GM12878 (cell line): ENCODE measurements around the gene NACA. TPM values are rescaled to one million over a fixed set of nuclear protein-coding genes. Genes with fewer than 3 reads are reported as not detected.

Experiments used
- ATAC-seq: fragments of 200-7000 bp; cut with Tn5 transposase; 3 replicates; pipeline ENCODE4 v1.9.1; 2020; ENCODE audit warnings: mild to moderate bottlenecking, moderate library complexity
- BruUV-seq: library from RNA; stranded (reverse); fragments of 400-500 nt; replicated peaks from 2 replicates; lab custom pipeline; 2021; lab: Mats Ljungman, UMichigan
- CTCF ChIA-PET: fragments of 300-600 bp; sonication (Branson Sonifier 250); formaldehyde crosslinking; extraction: SDS; loops from one replicate; lab custom pipeline; 2021; ENCODE audit warnings: inconsistent platforms; lab: Yijun Ruan, JAX
- POLR2A ChIA-PET: fragments of 350-600 bp; formaldehyde crosslinking; extraction: SDS; loops from one replicate; lab custom pipeline; 2021; ENCODE audit warnings: inconsistent platforms; lab: Charles Lee
- RAD21 ChIA-PET: fragments of 300-600 bp; sonication (Branson Sonifier 250); formaldehyde crosslinking; loops from one replicate; lab custom pipeline; 2023; ENCODE audit warnings: antibody characterized with exemption; ENCODE audit not compliant: unreplicated experiment; lab: Charles Lee
- SMC1A ChIA-PET: fragments of 300-600 bp; sonication (Branson Sonifier 250); formaldehyde crosslinking; loops from one replicate; lab custom pipeline; 2023; ENCODE audit not compliant: unreplicated experiment, uncharacterized antibody; lab: Charles Lee
- DNase-seq: peaks from one replicate; pipeline ENCODE4 v3.0.0-alpha.2; 2011; ENCODE audit warnings: low read depth, low spot score
- FAIRE-seq: peaks from 3 replicates; lab custom pipeline; 2011; peaks lifted over from hg19 to GRCh38; lab: Jason Lieb, UNC
- H2AFZ ChIP-seq: 2 replicates; pipeline ENCODE4 v1.6.0; 2011; ENCODE audit warnings: low read depth, low read length, control low read depth; ENCODE audit not compliant: control insufficient read depth
- H3K27ac ChIP-seq: 2 replicates; pipeline ENCODE4 v1.5.1; 2011; ENCODE audit warnings: control low read depth; ENCODE audit not compliant: control insufficient read depth, insufficient read depth
- H3K27me3 ChIP-seq, 2 experiments: replicated peaks in 1 of 2; 2 replicates each; pipeline versions ENCODE4 v1.6.0 to v1.6.1; 2011; ENCODE audit warnings: low read length in 1 of 2; ENCODE audit not compliant: control insufficient read depth in 2 of 2, insufficient read depth in 2 of 2
- H3K36me3 ChIP-seq, 2 experiments: 2 replicates each; pipeline ENCODE4 v1.5.1; 2011; ENCODE audit warnings: low read length in 1 of 2; ENCODE audit not compliant: control insufficient read depth in 2 of 2, insufficient read depth in 2 of 2
- H3K4me1 ChIP-seq: 2 replicates; pipeline ENCODE4 v1.6.1; 2011; ENCODE audit warnings: mild to moderate bottlenecking, low read length, moderate library complexity, mixed read lengths; ENCODE audit not compliant: control insufficient read depth, insufficient read depth
- H3K4me2 ChIP-seq: 2 replicates; pipeline ENCODE4 v1.6.0; 2011; ENCODE audit warnings: control low read depth; ENCODE audit not compliant: control insufficient read depth, insufficient read depth
- H3K4me3 ChIP-seq: fragments of 200-600 bp; sonication (generic); 2 replicates; pipeline ENCODE4 v1.5.1; 2016
- H3K79me2 ChIP-seq: 2 replicates; pipeline ENCODE4 v1.6.0; 2011; ENCODE audit warnings: low read length; ENCODE audit not compliant: control insufficient read depth, insufficient read depth
- H3K9ac ChIP-seq: 2 replicates; pipeline ENCODE4 v1.8.0; 2011; ENCODE audit warnings: low read length, control low read depth, mixed read lengths; ENCODE audit not compliant: control insufficient read depth, insufficient read depth
- H3K9me3 ChIP-seq: replicated peaks from 3 replicates; pipeline ENCODE4 v1.5.1; 2011; ENCODE audit warnings: mild to moderate bottlenecking, low read length; ENCODE audit not compliant: control insufficient read depth, insufficient read depth
- H4K20me1 ChIP-seq: 2 replicates; pipeline ENCODE4 v1.6.0; 2011; ENCODE audit not compliant: control insufficient read depth, insufficient read depth
- CHD2 ChIP-seq: IDR thresholded peaks from 2 replicates; pipeline ENCODE4 v1.6.1; 2011; ENCODE audit warnings: low read depth, low read length, improper control_type of control experiment, borderline replicate concordance
- KAT2A ChIP-seq: conservative IDR thresholded peaks from 2 replicates; pipeline ENCODE4 v1.6.1; 2011; ENCODE audit warnings: low read depth, low read length; ENCODE audit not compliant: control insufficient read depth
- MEF2B ChIP-seq: fragments of 450-650 bp; IDR thresholded peaks from 2 replicates; pipeline ENCODE4 v1.6.1; 2018; ENCODE audit warnings: mild to moderate bottlenecking, moderate library complexity; ENCODE audit not compliant: partially characterized antibody, poor library complexity, severe bottlenecking
- MTA2 ChIP-seq: fragments of 450-650 bp; IDR thresholded peaks from 2 replicates; pipeline ENCODE4 v1.6.1; 2016; ENCODE audit warnings: low read depth, mild to moderate bottlenecking, moderate library complexity
- NRF1 ChIP-seq: conservative IDR thresholded peaks from 2 replicates; pipeline ENCODE4 v1.6.1; 2011; ENCODE audit warnings: mild to moderate bottlenecking, low read depth, low read length, improper control_type of control experiment
- RBBP5 ChIP-seq: fragments of 200-600 bp; sonication (generic); conservative IDR thresholded peaks from 2 replicates; pipeline ENCODE4 v1.6.1; 2016
- SMARCA5 ChIP-seq: fragments of 450-650 bp; IDR thresholded peaks from 2 replicates; pipeline ENCODE4 v1.6.1; 2017; ENCODE audit warnings: mild to moderate bottlenecking
- TCF7 ChIP-seq: IDR thresholded peaks from 2 replicates; pipeline ENCODE4 v1.6.1; 2014; ENCODE audit warnings: antibody characterized with exemption, borderline replicate concordance
- WGBS: methylation state at CpG from one replicate; pipeline ENCODE4 v1.1.6; 2016; ENCODE audit warnings: low lambda C conversion rate; ENCODE audit not compliant: insufficient replicate concordance, insufficient coverage; ENCODE audit errors: missing lambda C conversion rate; 5-methylcytosine and 5-hydroxymethylcytosine counted together
- in situ Hi-C: fragments of 300-500 bp; cut with MboI; formaldehyde crosslinking; loops from 9 replicates; pipeline ENCODE4 v1.14.3; 2018; ENCODE audit warnings: mixed read lengths
- intact Hi-C: fragments of 100-400 bp; cut with micrococcal nuclease; formaldehyde crosslinking; loops from one replicate; pipeline ENCODE4 v1.14.2; 2022; ENCODE audit not compliant: unreplicated experiment
- polyA plus RNA-seq, 11 experiments: library from polyadenylated mRNA; depleted of rRNA in 4 of 11; unstranded in 6 of 11; stranded (reverse) in 5 of 11; fragments of >200 nt; fragmentation: Nextera tagmentation in 4 of 11; fragmentation: Illumina TruSeq in 1 of 11; extraction: Ambion mirVana in 4 of 11; extraction: Trizol in 1 of 11; gene quantifications; 1 replicate in 1 of 11; 2 replicates in 10 of 11; pipeline versions ENCODE4 v1.2.1 to v1.2.3, GENCODE V29; 2011 to 2016; ENCODE audit warnings: inconsistent platforms in 2 of 11, missing spikeins in 2 of 11, low read depth in 1 of 11
- total RNA-seq, 4 experiments: library from RNA; depleted of rRNA in 3 of 4; stranded (reverse); fragments of >200 nt in 3 of 4; fragmentation: Illumina TruSeq in 1 of 4; extraction: Trizol in 1 of 4; gene quantifications; 2 replicates each; pipeline versions ENCODE4 v1.2.1 to v1.2.3, GENCODE V29; 2013 to 2021
- TF ChIP-seq, protein P1 (sequence below): fragments of 450-650 bp; formaldehyde crosslinking; IDR thresholded peaks from 2 replicates; pipeline ENCODE4 v1.4.0; 2022; ENCODE audit warnings: mild to moderate bottlenecking, moderate library complexity
- TF ChIP-seq, protein P2 (sequence below): IDR thresholded peaks from 2 replicates; pipeline ENCODE4 v1.6.1; 2011; ENCODE audit warnings: low read depth, low read length, improper control_type of control experiment, borderline replicate concordance
- TF ChIP-seq, protein P3 (sequence below): IDR thresholded peaks from 2 replicates; pipeline ENCODE4 v1.6.1; 2011; ENCODE audit warnings: mild to moderate bottlenecking, low read depth, low read length, moderate library complexity; ENCODE audit not compliant: insufficient replicate concordance

Gene NACA
- total and polyA plus RNA-seq, 10 of the 15 experiments (the other 5 are each of a cell fraction or from before 2014, with no cell fraction given), result 1,181 to 2,782 (median 1,905) TPM

DNA sequence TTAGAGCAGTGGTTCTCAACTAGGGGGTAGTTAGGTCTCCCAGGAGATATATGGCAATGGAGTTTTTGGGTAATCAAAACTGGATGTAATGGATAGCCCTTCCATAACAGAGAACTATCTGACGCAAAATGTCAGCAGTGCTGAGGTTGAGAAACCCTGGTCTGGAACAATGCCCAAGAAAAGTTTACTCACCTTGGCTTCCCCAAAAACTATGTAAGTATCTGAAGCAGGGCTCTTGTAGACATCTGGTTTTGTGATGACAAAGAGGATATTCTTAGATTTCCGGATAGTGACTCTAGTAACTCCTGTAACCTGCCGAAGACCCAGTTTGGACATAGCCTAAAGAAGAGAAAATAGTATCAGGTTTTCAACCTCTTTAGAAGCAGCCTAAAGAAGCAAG, 11.8 kb downstream of the NACA start:
- in situ Hi-C loops, result no loop called here
- peaks cover 19 to 32% of the 10 kb centered on the region in 2 experiments for H3K36me3 ChIP-seq

More for the DNA sequence above, 11.8 kb downstream of the NACA start:
- no TSS peak for BruUV-seq
- Histone ChIP-seq H3K79me2 (peaks cover 31% of the 10 kb centered on the region), H3K4me3 (no peak overlapping the region), H3K4me2 (no peak overlapping the region), H3K4me1 (peaks cover 9% of the 10 kb centered on the region; the same call in 1 of the 2 replicates), H3K9ac (no peak overlapping the region), H2AFZ (no peak overlapping the region), H3K27ac (no peak overlapping the region), H4K20me1 (peaks cover 14% of the 10 kb centered on the region), H3K9me3 (no peaks in the 10 kb centered on the region), H3K27me3 (no peaks in the 10 kb centered on the region)
- FAIRE-seq (no peak), DNase-seq (no peak), ATAC-seq (no peak)
- no peak for TF ChIP-seq CHD2
- no peak for TF ChIP-seq KAT2A
- TF ChIP-seq, protein P1, sequence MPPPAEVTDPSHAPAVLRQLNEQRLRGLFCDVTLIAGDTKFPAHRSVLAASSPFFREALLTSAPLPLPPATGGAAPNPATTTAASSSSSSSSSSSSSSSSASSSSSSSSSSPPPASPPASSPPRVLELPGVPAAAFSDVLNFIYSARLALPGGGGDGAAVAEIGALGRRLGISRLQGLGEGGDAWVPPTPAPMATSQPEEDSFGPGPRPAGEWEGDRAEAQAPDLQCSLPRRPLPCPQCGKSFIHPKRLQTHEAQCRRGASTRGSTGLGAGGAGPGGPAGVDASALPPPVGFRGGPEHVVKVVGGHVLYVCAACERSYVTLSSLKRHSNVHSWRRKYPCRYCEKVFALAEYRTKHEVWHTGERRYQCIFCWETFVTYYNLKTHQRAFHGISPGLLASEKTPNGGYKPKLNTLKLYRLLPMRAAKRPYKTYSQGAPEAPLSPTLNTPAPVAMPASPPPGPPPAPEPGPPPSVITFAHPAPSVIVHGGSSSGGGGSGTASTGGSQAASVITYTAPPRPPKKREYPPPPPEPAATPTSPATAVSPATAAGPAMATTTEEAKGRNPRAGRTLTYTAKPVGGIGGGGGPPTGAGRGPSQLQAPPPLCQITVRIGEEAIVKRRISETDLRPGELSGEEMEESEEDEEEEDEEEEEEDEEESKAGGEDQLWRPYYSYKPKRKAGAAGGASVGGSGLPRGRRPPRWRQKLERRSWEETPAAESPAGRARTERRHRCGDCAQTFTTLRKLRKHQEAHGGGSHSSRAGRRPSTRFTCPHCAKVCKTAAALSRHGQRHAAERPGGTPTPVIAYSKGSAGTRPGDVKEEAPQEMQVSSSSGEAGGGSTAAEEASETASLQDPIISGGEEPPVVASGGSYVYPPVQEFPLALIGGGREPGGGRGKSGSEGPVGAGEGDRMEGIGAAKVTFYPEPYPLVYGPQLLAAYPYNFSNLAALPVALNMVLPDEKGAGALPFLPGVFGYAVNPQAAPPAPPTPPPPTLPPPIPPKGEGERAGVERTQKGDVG (CRISPR knock-in tag), result no peak
- no peak for TF ChIP-seq MEF2B
- no peak for TF ChIP-seq TCF7
- TF ChIP-seq MTA2, result no peak
- TF ChIP-seq, protein P2, sequence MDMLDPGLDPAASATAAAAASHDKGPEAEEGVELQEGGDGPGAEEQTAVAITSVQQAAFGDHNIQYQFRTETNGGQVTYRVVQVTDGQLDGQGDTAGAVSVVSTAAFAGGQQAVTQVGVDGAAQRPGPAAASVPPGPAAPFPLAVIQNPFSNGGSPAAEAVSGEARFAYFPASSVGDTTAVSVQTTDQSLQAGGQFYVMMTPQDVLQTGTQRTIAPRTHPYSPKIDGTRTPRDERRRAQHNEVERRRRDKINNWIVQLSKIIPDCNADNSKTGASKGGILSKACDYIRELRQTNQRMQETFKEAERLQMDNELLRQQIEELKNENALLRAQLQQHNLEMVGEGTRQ, result no peak
- no peak for TF ChIP-seq SMARCA5
- no peak for TF ChIP-seq NRF1
- TF ChIP-seq, protein P3, sequence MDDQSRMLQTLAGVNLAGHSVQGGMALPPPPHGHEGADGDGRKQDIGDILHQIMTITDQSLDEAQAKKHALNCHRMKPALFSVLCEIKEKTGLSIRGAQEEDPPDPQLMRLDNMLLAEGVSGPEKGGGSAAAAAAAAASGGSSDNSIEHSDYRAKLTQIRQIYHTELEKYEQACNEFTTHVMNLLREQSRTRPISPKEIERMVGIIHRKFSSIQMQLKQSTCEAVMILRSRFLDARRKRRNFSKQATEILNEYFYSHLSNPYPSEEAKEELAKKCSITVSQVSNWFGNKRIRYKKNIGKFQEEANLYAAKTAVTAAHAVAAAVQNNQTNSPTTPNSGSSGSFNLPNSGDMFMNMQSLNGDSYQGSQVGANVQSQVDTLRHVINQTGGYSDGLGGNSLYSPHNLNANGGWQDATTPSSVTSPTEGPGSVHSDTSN, result no peak
- TF ChIP-seq RBBP5, result no peak
- intact Hi-C loops, result no loop called here
- ChIA-PET SMC1A (no interaction called here), POLR2A (interaction anchor here (1.0 kb wide), 1 partner anchor 10 kb away, joined by 7 read pairs; no protein-coding TSS in a partner anchor), CTCF (interaction anchor here (1.5 kb wide), 1 partner anchor 15 kb away, joined by 4 read pairs; no protein-coding TSS in a partner anchor), RAD21 (no interaction called here)
- 73% methylated on average over 3 of the region's 3 CpGs for WGBS
